Stimulated activated naive CD4-positive, alpha-beta T cell treated with Interleukin-2 at 50 U/mL for 16 hours (primary cell): Measurements from ENCODE around the gene KPNB1.

Experiments used
- DNase-seq: peaks from one replicate; lab custom pipeline; 2025; lab: John Stamatoyannopoulos, UW

KPNB1 gene

DNA sequence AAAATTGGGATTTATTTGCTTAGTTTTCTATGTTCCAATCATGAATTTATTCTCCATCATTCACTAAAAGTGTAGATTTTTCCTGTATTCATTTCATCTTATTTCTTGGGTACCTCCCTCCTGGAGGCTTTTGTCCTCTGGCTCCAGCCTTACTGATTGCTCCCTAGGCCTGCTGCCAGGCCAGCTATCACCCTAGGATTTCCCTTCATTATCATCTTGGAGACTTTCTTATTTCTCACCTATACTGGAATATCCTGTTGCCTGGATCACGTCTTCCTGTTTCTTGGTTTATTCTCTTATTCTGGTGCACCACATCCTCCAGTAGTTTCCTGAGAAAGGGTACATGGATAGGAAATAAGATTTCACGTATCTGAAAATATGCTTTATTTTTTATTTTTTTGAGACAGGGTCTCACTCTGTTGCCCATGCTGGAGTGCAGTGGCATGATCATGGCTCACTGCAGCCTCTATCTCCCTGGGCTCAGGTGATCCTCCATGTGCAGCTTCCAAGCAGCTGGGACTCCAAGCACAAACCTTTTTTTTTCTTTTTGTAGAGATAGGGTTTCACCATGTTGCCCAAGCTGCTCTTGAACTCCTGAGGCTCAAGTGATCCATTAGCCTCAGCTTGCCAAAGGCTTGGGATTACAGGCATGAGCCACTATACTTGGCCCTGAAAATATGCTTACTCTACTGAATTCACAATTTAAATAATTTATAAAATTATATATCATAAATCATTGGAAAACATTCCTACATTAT, 13.3 kb upstream of the KPNB1 start:
- no peak for DNase-seq

DNA sequence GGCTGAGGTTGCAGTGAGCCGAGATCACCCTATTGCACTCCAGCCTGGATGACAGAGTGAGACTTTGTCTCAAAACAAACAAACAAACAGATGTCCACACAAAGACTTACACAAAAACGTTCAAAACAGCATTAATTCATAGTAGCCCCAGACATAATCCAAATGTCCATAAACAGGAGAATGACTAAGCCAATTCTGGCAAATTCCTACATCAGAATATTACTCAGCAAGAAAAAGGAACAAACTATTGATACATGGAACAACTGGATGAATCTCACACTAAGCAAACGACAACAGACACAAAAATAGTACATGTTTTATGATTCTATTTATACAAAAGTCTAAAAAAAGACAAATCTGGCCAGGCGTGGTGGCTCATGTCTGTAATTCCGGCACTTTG, 10.8 kb upstream of the KPNB1 start:
- DNase-seq = no peak

DNA sequence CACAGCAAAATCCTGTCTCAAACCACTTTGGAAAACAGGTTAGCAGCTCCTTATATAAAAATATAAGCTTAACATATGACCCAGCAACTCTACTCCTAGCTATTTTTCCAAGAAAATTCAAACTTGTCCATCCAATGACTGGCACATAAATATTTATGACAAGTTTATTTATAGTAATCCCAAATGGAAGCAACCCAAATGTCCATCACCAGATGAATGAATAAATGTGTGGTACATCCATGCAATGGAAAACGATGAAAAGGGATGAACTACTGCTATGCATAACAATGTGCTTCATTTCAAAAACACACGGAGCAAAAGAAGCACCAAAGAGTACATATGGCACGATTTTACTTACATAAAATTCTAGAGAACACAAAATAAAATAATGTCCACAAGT, 9.6 kb upstream of the KPNB1 start:
- no peak for DNase-seq

DNA sequence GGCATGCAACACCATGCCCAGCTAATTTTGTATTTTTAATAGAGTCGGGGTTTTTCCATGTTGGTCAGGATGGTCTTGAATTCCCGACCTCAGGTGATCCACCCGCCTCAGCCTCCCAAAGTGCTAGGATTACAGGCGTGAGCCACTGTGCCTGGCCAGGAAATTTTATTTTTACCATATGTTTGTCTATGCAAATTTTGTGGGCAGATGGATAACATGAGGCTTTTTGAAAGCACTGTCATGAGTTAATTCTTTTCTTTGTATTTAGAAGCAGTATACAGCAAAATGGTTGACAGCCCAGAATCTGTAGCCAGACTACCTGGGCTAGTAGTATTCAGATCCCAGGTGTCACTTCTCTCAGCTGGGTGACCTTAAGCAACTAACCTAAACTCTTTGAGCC, 8.5 kb upstream of the KPNB1 start:
- DNase-seq = no peak

DNA sequence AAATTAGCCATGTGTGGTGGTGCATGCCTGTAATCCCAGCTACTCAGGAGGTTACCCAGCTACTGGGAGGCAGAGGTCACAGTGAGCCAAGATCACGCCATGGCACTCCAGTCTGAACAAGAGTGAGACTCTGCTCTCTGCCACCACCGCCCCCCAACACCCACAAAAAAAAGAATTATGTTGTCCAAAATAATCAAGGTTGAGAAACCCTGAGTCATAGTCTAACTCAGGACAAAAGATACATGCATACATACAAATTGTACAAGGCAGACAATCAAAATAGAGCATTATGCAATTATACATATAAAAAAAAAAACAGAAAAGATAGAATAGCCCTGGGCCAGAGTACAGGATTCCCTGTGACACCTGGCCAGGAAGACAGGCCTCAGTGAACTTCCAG, 6.6 kb upstream of the KPNB1 start:
- DNase-seq = no peak

DNA sequence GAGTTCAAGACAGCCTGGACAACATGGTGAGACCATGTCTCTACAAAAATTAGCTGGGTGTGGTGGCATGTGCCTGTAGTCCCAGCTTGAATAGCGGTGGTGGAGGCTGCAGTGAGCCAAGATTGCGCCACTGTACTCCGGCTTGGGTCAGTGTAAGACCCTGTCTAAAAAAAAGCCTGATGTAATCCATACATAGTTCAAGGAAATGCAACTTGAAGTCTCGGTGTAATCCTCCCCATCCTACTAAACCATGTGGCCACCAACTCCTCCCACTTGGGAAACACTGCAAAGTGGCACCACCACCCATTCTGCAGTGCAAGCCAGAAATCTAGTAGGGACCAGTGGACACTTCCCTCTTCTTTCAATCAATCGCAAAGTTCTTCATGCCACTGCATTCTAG, 5.4 kb upstream of the KPNB1 start:
- no peak for DNase-seq

DNA sequence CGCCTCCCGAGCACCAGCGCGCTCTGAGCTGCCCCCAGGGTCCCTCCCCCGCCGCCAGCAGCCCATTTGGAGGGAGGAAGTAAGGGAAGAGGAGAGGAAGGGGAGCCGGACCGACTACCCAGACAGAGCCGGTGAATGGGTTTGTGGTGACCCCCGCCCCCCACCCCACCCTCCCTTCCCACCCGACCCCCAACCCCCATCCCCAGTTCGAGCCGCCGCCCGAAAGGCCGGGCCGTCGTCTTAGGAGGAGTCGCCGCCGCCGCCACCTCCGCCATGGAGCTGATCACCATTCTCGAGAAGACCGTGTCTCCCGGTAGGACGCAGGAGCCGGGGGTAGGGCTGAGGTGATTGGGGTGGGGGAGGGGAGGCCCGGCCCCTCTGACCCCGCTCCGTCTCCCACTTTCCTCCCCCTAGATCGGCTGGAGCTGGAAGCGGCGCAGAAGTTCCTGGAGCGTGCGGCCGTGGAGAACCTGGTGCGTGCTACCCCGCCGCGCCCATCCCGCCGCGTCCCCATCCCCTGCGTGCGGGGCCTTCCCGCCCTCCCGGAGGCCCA, 329 bp downstream of the KPNB1 start:
- DNase-seq = peak; percentile 75

DNA sequence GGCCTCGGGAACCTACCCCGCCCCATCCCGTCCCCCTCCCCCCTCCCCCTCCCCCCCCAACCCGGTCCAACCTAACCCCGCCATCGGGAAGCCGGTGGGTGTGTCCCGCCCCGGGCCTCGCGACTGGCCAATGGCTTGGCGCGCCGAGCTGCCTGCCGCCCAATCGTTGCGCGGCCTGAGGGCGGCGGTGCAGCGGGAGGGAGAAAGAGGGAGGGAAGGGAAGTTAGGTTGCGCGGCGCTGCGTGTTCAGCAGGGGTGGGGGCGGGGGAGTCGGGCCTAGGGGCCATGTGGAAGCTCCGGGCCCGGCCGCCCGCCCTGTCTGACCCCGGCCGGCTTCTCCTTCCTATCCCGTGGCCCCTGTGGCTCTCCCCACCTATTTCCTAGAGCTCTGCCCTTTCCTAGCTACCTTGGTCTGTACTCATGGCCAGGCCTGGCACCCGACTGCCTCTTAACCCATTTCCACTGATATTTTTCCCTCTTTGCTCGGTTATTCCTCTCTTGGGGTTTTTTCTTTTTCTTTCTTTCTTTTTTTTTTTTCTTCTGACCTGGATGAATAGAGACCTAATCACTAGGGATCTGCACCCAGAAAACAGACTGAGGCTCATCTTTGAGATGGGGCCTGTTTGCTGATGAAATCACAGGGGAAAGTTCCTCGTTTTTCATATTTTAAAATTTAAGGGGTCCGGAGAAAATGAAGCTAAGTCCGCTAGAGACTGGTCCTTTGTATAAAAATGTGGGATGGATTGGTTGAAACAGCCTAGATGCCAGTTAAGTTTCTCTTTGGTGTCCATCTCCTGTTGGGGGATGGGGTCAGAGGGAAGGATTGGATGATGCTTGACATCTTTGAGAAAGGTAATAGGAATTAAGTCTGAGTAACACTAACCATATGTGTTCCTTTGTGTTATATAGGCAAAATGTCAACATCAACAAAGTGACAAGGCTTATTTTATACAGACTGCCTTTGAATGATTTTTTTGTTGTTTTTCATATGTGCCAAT, 1.1 kb downstream of the KPNB1 start:
- DNase-seq = peak; percentile 96

DNA sequence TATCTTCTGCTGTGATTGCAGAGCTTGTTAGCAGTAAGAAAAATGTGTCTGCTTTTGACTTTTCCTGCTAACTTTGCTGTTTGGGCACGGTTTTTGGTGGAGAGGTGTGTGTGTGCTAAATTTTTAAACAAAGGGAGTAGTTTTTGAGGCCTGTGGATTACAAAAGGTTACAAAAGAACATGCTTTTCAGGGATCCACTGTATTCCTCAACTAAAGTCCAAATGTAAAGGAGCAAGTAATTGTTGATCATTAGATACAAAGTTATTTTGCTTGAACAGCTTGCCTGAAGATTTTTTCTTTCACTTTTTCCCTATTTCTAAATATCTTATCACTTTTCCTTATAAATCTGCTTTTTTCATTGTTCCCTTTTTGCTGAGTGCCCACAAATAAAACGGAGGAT, 2.0 kb downstream of the KPNB1 start:
- no peak for DNase-seq

DNA sequence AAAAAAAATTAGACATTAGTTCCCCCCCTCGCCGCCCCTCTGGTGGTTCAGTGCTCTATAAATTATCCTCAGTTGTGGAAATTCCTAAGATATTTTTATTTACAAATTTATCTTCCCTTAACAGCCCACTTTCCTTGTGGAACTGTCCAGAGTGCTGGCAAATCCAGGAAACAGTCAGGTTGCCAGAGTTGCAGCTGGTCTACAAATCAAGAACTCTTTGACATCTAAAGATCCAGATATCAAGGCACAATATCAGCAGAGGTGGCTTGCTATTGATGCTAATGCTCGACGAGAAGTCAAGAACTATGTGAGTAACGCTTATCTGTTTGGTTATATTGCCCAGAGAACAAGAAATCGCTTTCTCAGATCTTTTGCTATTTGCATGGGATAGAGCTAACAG, 2.9 kb downstream of the KPNB1 start:
- no peak for DNase-seq

DNA sequence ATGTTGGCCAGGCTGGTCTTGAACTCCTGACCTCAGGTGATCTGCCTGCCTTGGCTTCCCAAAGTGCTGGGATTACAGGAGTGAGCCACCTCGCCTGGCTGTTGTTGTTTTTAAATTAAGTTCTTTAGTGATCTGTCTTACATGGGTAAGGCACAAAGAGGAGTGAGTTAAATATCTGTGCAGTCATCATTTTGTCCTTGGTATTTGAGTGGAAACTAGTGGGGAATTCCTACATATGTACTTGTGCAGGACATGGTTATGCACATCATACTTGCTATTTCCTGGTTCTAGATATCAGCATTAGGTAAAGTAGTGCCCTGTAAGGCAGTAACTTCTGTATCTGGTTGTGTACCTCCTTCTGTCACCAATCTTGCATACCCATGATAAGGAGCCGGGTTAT, 3.7 kb downstream of the KPNB1 start:
- no peak for DNase-seq

DNA sequence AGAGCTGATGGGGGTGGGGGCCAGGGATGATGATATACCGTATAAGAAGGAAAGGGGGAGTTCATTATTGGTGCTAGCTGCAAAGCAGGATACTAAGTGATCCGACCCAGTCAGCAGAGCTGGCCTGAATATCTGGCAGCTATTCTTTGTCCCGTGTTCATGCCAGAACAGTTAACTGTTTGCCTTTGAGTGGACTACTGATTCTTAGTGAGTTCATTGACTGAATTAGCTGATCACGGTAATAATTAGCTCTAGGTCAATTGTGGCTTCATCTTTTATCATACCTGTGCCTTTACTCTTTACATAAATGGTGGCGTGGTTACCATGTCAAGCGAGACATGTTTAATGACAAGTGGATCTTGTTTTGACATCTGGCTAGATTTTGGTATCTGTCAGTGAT, 5.3 kb downstream of the KPNB1 start:
- DNase-seq = no peak

DNA sequence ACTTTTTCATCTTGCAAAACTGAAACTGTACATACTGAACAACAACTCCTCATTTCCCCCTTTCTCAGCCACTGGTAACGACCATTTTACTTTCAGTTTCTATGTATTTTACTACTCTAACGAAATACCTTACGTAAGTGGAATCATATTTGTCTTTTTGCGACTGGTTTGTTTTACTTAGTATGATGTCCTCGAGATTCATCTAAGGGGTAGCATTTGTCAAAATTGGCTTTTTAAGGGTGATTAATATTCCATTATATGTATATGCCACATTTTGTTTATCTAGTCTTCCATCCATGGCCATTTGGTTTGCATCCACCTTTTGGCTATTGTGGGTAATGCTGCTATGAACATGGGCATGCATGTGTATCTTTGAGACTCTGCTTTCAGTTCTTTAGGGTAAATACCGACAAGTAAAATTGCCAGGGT, 10.4 kb downstream of the KPNB1 start:
- DNase-seq = no peak

DNA sequence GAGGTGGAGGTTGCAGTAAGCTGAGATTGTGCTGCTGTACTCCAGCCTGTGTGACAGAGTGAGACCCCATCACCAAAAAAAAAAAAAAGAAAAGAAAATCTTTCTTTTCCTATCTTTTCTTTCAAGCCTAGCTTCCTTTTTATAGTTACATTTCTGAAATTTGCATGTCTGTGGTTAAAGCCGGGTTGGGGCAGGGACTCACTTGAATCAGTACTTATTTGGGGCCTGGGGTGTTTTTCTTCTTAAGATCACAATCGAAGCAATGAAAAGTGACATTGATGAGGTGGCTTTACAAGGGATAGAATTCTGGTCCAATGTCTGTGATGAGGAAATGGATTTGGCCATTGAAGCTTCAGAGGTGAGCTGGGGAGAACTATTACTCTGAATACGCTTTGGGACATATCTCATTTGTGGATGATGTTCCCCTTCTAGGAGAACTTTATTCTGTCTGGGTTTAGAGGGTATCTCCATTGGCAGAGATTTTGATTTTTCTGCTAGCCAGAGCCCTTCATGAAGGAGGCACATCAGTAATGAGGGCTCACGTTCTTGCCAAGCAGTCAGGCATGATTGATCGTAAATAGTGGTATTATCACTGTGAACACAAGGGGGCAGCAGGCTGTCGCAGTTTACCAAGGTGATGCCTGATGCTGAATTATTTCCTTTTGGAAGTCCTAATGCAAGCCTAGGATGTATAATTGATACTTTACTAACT, 14.3 kb downstream of the KPNB1 start:
- DNase-seq = peak; percentile 29

DNA sequence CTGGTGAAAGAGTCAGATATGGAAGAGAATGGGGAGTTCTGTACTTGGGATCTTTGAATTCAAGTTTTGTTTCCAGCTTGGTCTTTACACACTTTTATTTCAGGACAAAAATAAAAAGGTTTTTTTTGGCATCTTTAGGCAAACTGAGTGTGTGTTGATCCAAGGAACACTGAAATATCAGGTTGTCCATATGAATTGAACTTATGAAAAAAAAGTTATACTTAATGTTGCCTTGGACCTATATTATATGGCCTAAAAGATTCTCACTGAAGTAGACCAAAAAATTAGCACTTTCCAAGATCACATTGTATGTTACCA, 14.9 kb downstream of the KPNB1 start:
- DNase-seq = no peak

DNA sequence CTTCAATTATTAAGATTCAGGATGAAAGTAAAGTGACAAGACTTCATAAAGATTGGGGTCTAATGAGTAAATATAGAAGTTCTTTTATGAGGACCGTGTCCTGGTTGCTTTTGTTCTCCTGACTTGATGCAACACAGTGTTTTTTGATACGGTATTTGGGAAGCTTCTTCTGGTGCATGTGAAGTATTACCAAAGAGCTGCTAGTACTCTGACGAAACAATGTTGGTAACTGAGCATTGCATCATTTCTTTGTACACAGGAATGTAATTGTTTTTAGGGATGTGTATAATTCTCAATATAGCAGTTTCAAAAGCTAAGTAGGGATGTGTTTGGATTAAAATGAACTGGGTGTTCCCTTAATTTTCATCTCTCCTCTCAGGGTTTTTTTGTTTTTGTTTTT, 15.9 kb downstream of the KPNB1 start:
- no peak for DNase-seq

DNA sequence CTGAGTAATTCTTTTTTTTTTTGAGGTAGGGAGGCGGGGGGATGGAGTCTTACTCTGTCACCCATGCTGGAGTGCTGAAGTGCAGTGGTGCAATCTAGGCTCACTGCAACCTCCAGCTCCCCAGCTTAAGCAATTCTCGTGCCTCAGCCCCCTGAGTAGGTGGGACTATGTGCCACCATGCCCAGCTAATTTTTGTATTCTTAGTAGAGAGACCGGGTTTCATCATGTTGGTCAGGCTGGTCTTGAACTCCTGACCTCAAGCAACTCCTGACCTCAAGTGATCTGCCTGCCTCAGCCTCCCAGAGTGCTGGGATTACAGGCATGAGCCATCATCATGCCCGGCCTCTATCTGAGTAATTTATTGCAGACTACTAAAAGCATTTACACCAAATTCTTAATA, 19.4 kb downstream of the KPNB1 start:
- no peak for DNase-seq

DNA sequence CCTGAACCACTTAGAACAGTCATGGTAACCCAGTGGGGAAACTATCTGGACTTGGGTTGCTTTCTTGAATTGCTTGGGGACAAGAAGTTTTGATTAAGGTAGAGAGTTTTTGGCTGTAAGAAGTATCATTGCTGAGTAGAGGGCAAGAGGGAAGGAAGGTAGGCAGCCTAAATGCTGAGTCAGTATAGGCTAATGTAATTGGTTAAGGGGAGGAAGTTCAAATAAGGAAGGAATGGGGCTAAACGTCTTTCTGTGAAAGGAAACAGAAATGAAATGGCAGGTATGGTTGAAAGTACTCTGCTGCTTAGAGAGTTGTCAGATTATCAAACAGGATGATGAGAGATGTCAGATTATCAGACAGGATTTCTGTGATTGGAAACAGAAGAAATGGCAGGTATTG, 20.3 kb downstream of the KPNB1 start:
- DNase-seq = no peak

DNA sequence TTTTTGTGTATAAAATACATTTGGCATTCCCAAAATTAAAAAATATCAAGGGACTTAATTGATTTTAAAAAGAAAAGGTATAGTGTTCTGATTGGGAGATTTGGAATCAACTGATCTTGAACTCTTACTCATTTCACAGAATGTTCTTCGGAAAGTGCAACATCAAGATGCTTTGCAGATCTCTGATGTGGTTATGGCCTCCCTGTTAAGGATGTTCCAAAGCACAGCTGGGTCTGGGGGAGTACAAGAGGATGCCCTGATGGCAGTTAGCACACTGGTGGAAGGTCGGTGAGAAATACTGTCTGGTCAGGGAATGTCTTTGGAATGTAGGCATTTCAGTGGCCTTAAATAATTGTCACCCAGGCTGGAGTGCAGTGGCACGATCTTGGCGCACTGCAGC, 24.8 kb downstream of the KPNB1 start:
- DNase-seq = no peak

DNA sequence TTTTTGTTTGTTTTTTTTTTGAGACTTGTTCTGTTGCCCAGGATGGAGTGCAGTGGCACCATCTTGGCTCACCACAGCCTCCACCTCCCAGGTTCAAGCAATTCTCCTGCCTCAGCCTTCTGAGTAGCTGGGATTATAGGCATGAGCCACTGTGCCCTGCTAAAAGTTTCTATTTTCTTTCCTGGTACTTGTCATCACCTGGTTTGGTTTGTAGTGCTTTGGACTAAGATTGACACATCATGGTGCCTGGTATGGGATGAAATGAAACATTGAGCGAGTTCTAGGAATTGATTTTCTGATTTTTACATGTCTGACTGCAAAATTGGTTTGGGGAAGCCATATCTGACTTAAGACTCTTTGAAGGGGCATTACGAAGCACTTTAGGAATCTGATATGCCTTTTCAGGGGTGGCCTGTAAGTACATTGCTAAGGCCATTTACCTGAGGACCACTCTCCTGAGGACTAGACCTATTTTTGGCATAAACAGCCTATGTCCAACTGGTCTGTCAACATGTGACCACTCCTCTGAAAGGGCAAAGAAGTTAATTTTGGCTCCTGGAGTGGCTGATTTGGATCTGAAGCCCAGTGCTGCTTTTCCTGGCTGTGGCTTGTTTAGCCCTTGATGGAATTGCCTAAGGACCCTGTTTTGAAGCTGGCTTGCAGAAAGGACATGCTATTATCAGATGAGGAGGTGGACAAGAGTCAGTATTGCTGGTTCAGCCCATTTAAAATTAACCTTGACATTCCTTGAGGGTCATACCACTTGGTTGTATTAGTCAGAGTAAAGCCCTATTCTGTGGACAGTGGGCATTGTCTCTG, 25.9 kb downstream of the KPNB1 start:
- DNase-seq = no peak

DNA sequence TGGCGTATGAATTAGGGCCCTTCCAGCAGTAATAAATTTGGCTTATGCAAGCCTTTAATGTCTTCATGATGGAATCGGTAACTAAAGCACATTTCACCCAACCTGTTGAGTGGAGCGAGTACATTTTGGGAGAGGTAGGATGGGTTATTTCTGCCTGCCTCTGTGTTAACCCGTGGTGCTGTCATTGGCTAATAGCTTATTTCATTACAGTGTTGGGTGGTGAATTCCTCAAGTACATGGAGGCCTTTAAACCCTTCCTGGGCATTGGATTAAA, 26.4 kb downstream of the KPNB1 start:
- DNase-seq = no peak
